Measurements from ENCODE around the gene CREG2.

CREG2 gene

GRCh38 chr2:101305492-101306078, 81.7 kb downstream of the CREG2 start:
- DNase-seq, result no peak

GRCh38 chr2:101305035-101305434, 82.3 kb downstream of the CREG2 start:
- no peak for DNase-seq

DNA sequence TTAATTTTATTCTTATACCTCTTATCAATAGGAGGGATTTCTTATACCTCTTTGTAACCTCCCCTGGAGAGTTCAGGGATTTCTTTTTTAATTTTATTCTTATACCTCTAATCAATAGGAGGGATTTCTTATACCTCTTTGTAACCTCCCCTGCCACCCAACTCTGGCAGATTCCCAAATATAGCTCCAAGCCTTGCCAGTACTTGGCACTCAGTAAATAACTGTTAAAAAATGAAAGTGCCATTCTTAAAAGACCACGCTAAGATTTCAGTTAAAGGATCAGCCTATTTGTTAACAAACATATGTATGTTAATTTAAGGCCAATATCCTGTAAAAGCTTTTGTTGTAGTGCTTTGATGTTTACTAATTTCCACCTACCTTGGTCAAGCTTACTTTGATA, 83.6 kb downstream of the CREG2 start:
- no peak for DNase-seq

DNA sequence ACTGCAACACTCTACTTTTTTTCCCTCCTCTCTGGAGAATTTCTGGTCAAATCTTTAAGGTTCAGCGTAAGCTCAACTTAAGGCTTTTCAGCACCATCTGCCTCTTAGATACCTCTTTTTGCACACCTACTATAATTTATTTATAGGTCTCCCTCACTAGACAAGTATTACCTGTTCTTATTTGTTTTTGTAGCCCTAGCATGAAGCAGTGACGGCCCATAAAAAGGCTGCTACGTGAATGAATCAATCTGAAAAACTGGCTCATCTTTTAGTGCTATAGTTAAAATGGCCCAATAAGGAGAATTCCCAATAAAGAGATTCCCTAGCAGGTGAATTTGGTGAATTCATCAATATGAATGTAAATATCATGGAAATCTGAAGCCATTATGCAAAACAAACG, 85.3 kb downstream of the CREG2 start:
- no peak for DNase-seq

GRCh38 chr2:101300836-101301235, 86.5 kb downstream of the CREG2 start:
- DNase-seq, result no peak

GRCh38 chr2:101300164-101300563, 87.1 kb downstream of the CREG2 start:
- no peak for DNase-seq

- no peak for DNase-seq
Observed at GRCh38 chr2:101299604-101300003, 87.7 kb downstream of the CREG2 start.

GRCh38 chr2:101297383-101297782, 89.9 kb downstream of the CREG2 start:
- no peak for DNase-seq

GRCh38 chr2:101296371-101296770, 90.9 kb downstream of the CREG2 start:
- no peak for DNase-seq

GRCh38 chr2:101295895-101296294, 91.4 kb downstream of the CREG2 start:
- no peak for DNase-seq

All from DMS 273 treated with DMSO at 0.1 percent for 48 hours (cell line).